DOHH2 (cell line): ENCODE results near the gene OSBPL10.

ENCODE experiments used
- EZH2phosphoT487 ChIP-seq: fragments of 200-600 bp; sonication (generic); IDR thresholded peaks from 2 replicates; pipeline ENCODE4 v1.6.1; 2017; ENCODE audit warnings: borderline replicate concordance, mild to moderate bottlenecking, antibody characterized with exemption, low read length, moderate library complexity, mixed read lengths
- TF ChIP-seq, protein P1 (sequence below): fragments of 200-600 bp; sonication (generic); IDR thresholded peaks from one replicate; pipeline ENCODE4 v1.5.1; 2014; ENCODE audit warnings: antibody characterized with exemption, mild to moderate bottlenecking, low read depth, low read length; ENCODE audit not compliant: poor library complexity, severe bottlenecking

- TF ChIP-seq, protein P1, sequence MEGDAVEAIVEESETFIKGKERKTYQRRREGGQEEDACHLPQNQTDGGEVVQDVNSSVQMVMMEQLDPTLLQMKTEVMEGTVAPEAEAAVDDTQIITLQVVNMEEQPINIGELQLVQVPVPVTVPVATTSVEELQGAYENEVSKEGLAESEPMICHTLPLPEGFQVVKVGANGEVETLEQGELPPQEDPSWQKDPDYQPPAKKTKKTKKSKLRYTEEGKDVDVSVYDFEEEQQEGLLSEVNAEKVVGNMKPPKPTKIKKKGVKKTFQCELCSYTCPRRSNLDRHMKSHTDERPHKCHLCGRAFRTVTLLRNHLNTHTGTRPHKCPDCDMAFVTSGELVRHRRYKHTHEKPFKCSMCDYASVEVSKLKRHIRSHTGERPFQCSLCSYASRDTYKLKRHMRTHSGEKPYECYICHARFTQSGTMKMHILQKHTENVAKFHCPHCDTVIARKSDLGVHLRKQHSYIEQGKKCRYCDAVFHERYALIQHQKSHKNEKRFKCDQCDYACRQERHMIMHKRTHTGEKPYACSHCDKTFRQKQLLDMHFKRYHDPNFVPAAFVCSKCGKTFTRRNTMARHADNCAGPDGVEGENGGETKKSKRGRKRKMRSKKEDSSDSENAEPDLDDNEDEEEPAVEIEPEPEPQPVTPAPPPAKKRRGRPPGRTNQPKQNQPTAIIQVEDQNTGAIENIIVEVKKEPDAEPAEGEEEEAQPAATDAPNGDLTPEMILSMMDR = no peak
- no peak for TF ChIP-seq EZH2phosphoT487
Measured at GRCh38 chr3:31895471-31895870, 85.6 kb downstream of the OSBPL10 start.
